HCT116 (cell line): ENCODE measurements around the gene ZGPAT. TPM values are rescaled to one million over a fixed set of nuclear protein-coding genes. Genes with fewer than 3 reads are reported as not detected.

ENCODE experiments used
- ATAC-seq: fragments of 200-7000 bp; cut with Tn5 transposase; 2 replicates; pipeline ENCODE4 v1.9.1; 2020; ENCODE audit warnings: mild to moderate bottlenecking, moderate library complexity
- BruUV-seq: library from RNA; stranded (reverse); fragments of 400-500 nt; replicated peaks from 2 replicates; lab custom pipeline; 2021; lab: Mats Ljungman, UMichigan
- CTCF ChIA-PET: fragments of 300-600 bp; sonication (Branson Sonifier 250); formaldehyde crosslinking; loops from one replicate; lab custom pipeline; 2021; ENCODE audit warnings: antibody characterized with exemption; lab: Charles Lee
- POLR2A ChIA-PET: fragments of 300-600, 350-600 bp; sonication (Branson Sonifier 250); formaldehyde crosslinking; loops from one replicate; lab custom pipeline; 2021; ENCODE audit warnings: antibody characterized with exemption; lab: Charles Lee
- RAD21 ChIA-PET, 2 experiments: fragments of 300-600 bp; sonication (Branson Sonifier 250); formaldehyde crosslinking; loops; one replicate each; lab custom pipeline; 2023; ENCODE audit warnings: low total read pairs in 2 of 2; ENCODE audit not compliant: uncharacterized antibody in 2 of 2, unreplicated experiment in 2 of 2, low non-redundant PET in 1 of 2; lab: Charles Lee
- DNase-seq: peaks from one replicate; pipeline ENCODE4 v3.0.0-alpha.2; 2010; ENCODE audit warnings: low read depth, low spot score
- H2AFZ ChIP-seq: fragments of 200-600 bp; shearing (Covaris generic), sonication (generic); 2 replicates; pipeline ENCODE4 v1.6.1; 2017; ENCODE audit warnings: low read depth, mixed run types, mixed read lengths, antibody characterized with exemption, low read length; ENCODE audit not compliant: poor library complexity, severe bottlenecking
- H3K27ac ChIP-seq: 2 replicates; pipeline ENCODE4 v1.5.1; 2012; ENCODE audit warnings: low read depth, low read length
- H3K27me3 ChIP-seq: fragments of 200-600 bp; sonication (generic); 2 replicates; pipeline ENCODE4 v1.6.1; 2016; ENCODE audit warnings: mixed run types, low read length, mixed read lengths; ENCODE audit not compliant: insufficient read depth
- H3K36me3 ChIP-seq, 2 experiments: fragments of 200-500 bp in 1 of 2; fragments of 200-600 bp in 1 of 2; sonication (Bioruptor generic) in 1 of 2; sonication (generic) in 1 of 2; 2 replicates each; pipeline versions ENCODE4 v1.5.1 to v1.6.1; 2014 to 2016; ENCODE audit warnings: low read length in 2 of 2, inconsistent platforms in 1 of 2, mixed read lengths in 1 of 2, mixed run types in 1 of 2; ENCODE audit not compliant: insufficient read depth in 2 of 2, control insufficient read depth in 1 of 2
- H3K4me1 ChIP-seq, 2 experiments: fragments of 200-600 bp in 1 of 2; sonication (generic) in 1 of 2; 2 replicates each; pipeline versions ENCODE4 v1.5.1 to v1.6.1; 2012 to 2017; ENCODE audit warnings: low read length in 2 of 2, inconsistent platforms in 1 of 2, mild to moderate bottlenecking in 1 of 2, mixed read lengths in 1 of 2, mixed run types in 1 of 2, moderate library complexity in 1 of 2; ENCODE audit not compliant: insufficient read depth in 2 of 2, control insufficient read depth in 1 of 2
- H3K4me2 ChIP-seq: fragments of 200-600 bp; sonication (generic); 2 replicates; pipeline ENCODE4 v1.6.1; 2017; ENCODE audit warnings: mixed run types, low read length, mixed read lengths
- H3K4me3 ChIP-seq, 2 experiments: fragments of 200-600 bp in 1 of 2; sonication (generic) in 1 of 2; replicated peaks in 1 of 2; 2 replicates each; pipeline ENCODE4 v1.5.1; 2011 to 2016; ENCODE audit warnings: low read length in 2 of 2, control low read depth in 1 of 2, low read depth in 1 of 2, mild to moderate bottlenecking in 1 of 2, mixed read lengths in 1 of 2, mixed run types in 1 of 2
- H3K79me2 ChIP-seq: fragments of 200-600 bp; sonication (generic); 2 replicates; pipeline ENCODE4 v1.6.1; 2017; ENCODE audit warnings: mild to moderate bottlenecking, mixed run types, low read length, moderate library complexity, mixed read lengths; ENCODE audit not compliant: insufficient read depth
- H3K9ac ChIP-seq: fragments of 200-600 bp; sonication (generic); 2 replicates; pipeline ENCODE4 v1.6.1; 2016; ENCODE audit warnings: low read length, mixed read lengths
- H3K9me2 ChIP-seq: fragments of 200-600 bp; sonication (generic), shearing (Covaris generic); 2 replicates; pipeline ENCODE4 v1.6.1; 2017; ENCODE audit warnings: mixed run types, mild to moderate bottlenecking, moderate library complexity; ENCODE audit not compliant: insufficient read depth
- H3K9me3 ChIP-seq, 2 experiments: fragments of 200-500 bp in 1 of 2; fragments of 200-600 bp in 1 of 2; sonication (Bioruptor generic) in 1 of 2; sonication (generic) in 1 of 2; 2 replicates each; pipeline ENCODE4 v1.6.1; 2014 to 2017; ENCODE audit warnings: low read length in 2 of 2, mixed read lengths in 2 of 2, inconsistent platforms in 1 of 2, low read depth in 1 of 2, mild to moderate bottlenecking in 1 of 2, mixed run types in 1 of 2, moderate library complexity in 1 of 2; ENCODE audit not compliant: control insufficient read depth in 1 of 2, insufficient read depth in 1 of 2
- H4K20me1 ChIP-seq: fragments of 200-600 bp; sonication (generic), shearing (Covaris generic); 2 replicates; pipeline ENCODE4 v1.6.1; 2017; ENCODE audit warnings: mixed run types, mild to moderate bottlenecking, moderate library complexity; ENCODE audit not compliant: insufficient read depth
- CBX3 ChIP-seq: IDR thresholded peaks from 2 replicates; pipeline ENCODE4 v1.6.1; 2012; ENCODE audit warnings: low read depth
- CEBPB ChIP-seq: IDR thresholded peaks from 2 replicates; pipeline ENCODE4 v1.6.1; 2012; ENCODE audit warnings: low read depth
- CTCF ChIP-seq, 3 experiments: fragments of 200-600 bp in 1 of 3; sonication (generic) in 1 of 3; IDR thresholded peaks in 2 of 3; conservative IDR thresholded peaks in 1 of 3; 2 replicates each; pipeline ENCODE4 v1.5.1; 2012 to 2017; ENCODE audit warnings: low read depth in 2 of 3, low read length in 2 of 3, antibody characterized with exemption in 1 of 3, borderline replicate concordance in 1 of 3, control low read depth in 1 of 3, mild to moderate bottlenecking in 1 of 3, mixed read lengths in 1 of 3, mixed run types in 1 of 3, moderate library complexity in 1 of 3; ENCODE audit not compliant: insufficient read depth in 1 of 3
- ELF1 ChIP-seq: IDR thresholded peaks from 2 replicates; pipeline ENCODE4 v1.6.1; 2012; ENCODE audit warnings: low read depth, borderline replicate concordance
- EZH2 ChIP-seq: fragments of 200-600 bp; sonication (generic); IDR thresholded peaks from 2 replicates; pipeline ENCODE4 v1.6.1; 2017; ENCODE audit warnings: antibody characterized with exemption, mixed run types
- EZH2phosphoT487 ChIP-seq: fragments of 200-600 bp; IDR thresholded peaks from 2 replicates; pipeline ENCODE4 v1.6.1; 2018; ENCODE audit warnings: antibody characterized with exemption, borderline replicate concordance
- FOSL1 ChIP-seq: IDR thresholded peaks from 2 replicates; pipeline ENCODE4 v1.6.1; 2012; ENCODE audit warnings: low read depth
- JUND ChIP-seq: IDR thresholded peaks from 2 replicates; pipeline ENCODE4 v1.6.1; 2012
- MAX ChIP-seq: IDR thresholded peaks from 2 replicates; pipeline ENCODE4 v1.6.1; 2012
- POLR2A ChIP-seq: IDR thresholded peaks from 2 replicates; pipeline ENCODE4 v1.7.0; 2011; ENCODE audit warnings: borderline replicate concordance; ENCODE audit not compliant: insufficient read depth, insufficient read length; ENCODE audit errors: extremely low read depth
- POLR2AphosphoS5 ChIP-seq: IDR thresholded peaks from 2 replicates; pipeline ENCODE4 v1.6.1; 2011; ENCODE audit warnings: mild to moderate bottlenecking, low read depth, low read length, moderate library complexity
- REST ChIP-seq: IDR thresholded peaks from 2 replicates; pipeline ENCODE4 v1.6.1; 2012; ENCODE audit warnings: low read depth
- SIN3A ChIP-seq: IDR thresholded peaks from 2 replicates; pipeline ENCODE4 v1.6.1; 2012; ENCODE audit warnings: low read depth
- SP1 ChIP-seq: IDR thresholded peaks from 2 replicates; pipeline ENCODE4 v1.6.1; 2012; ENCODE audit warnings: low read depth
- SRF ChIP-seq: IDR thresholded peaks from 2 replicates; pipeline ENCODE4 v1.6.1; 2012; ENCODE audit warnings: low read depth
- TCF7L2 ChIP-seq: IDR thresholded peaks from 2 replicates; pipeline ENCODE4 v1.7.0; 2011; ENCODE audit warnings: borderline replicate concordance, inconsistent platforms; ENCODE audit not compliant: insufficient read depth, insufficient read length; ENCODE audit errors: extremely low read depth
- YY1 ChIP-seq: IDR thresholded peaks from 2 replicates; pipeline ENCODE4 v1.6.1; 2011; ENCODE audit warnings: low read length, low read depth, moderate library complexity, mild to moderate bottlenecking; ENCODE audit not compliant: insufficient replicate concordance; ENCODE audit errors: extremely low read depth
- ZFX ChIP-seq: fragments of 450-650 bp; IDR thresholded peaks from 2 replicates; pipeline ENCODE4 v1.6.1; 2017
- ZNF274 ChIP-seq: fragments of 200-500 bp; sonication (Bioruptor generic); IDR thresholded peaks from 2 replicates; pipeline ENCODE4 v1.6.1; 2014; ENCODE audit warnings: mild to moderate bottlenecking, low read depth, low read length, inconsistent platforms
- intact Hi-C: fragments of 100-400 bp; cut with micrococcal nuclease; formaldehyde crosslinking; loops from 2 replicates; pipeline ENCODE4 v1.10.0; 2022
- total RNA-seq: library from RNA; stranded (reverse); gene quantifications from one replicate; pipeline ENCODE4 v1.2.1, GENCODE V29; 2021; ENCODE audit not compliant: unreplicated experiment

Gene ZGPAT
- total RNA-seq, 1 experiment from 2014 or later = 30.6 TPM

- TF ChIP-seq TCF7L2 (no peak), CEBPB (no peak), POLR2A (no peak), ZNF274 (no peak), EZH2phosphoT487 (no peak), CBX3 (no peak)
Observed at GRCh38 chr20:63743210-63743970, 35.6 kb downstream of the ZGPAT start (continued).

- Histone ChIP-seq H2AFZ (no peak overlapping the region), H4K20me1 (no peaks in the 10 kb centered on the region), H3K36me3 (peaks cover 3 to 23% of the 10 kb centered on the region in 2 experiments; a peak in 2 of 4 replicates), H3K79me2 (peaks cover 18% of the 10 kb centered on the region), H3K9me3 (no peaks in the 10 kb centered on the region), H3K9me2 (no peaks in the 10 kb centered on the region), H3K27ac (no peak overlapping the region), H3K27me3 (no peaks in the 10 kb centered on the region), H3K4me3 (no peak overlapping the region), H3K4me2 (no peak overlapping the region), H3K4me1 (peaks cover 7 to 16% of the 10 kb centered on the region in 2 experiments; a peak in 3 of 4 replicates), H3K9ac (no peak overlapping the region)
- CTCF ChIA-PET = no interaction called here
- ATAC-seq = no peak
- RAD21 ChIA-PET = no interaction called here
- BruUV-seq = no TSS peak
- intact Hi-C loops = no loop called here
- DNase-seq = no peak
- POLR2A ChIA-PET = no interaction called here
- TF ChIP-seq SP1 = no peak
- no peak for TF ChIP-seq ZFX
- no peak for TF ChIP-seq JUND
- TF ChIP-seq CTCF (IDR thresholded peaks at IDR 0.05 in 2 of 3, conservative IDR thresholded peaks at IDR 0.05 in 1 of 3; ENCODE audit: borderline replicate concordance in 1 of 3, insufficient read depth in 1 of 3, low read depth in 2 of 3, low read length in 2 of 3) = no peak
- TF ChIP-seq EZH2 = no peak
- TF ChIP-seq YY1 = no peak
- TF ChIP-seq FOSL1 = no peak
- TF ChIP-seq CEBPB = no peak
- TF ChIP-seq REST = no peak
- no peak for TF ChIP-seq POLR2AphosphoS5
- TF ChIP-seq ELF1 = no peak
- TF ChIP-seq SIN3A = no peak
- TF ChIP-seq CBX3 = no peak
- no peak for TF ChIP-seq POLR2A
- no peak for TF ChIP-seq EZH2phosphoT487
- TF ChIP-seq MAX = no peak
- TF ChIP-seq SRF = no peak
- TF ChIP-seq TCF7L2 = no peak
Observed at GRCh38 chr20:63744158-63744557, 36.3 kb downstream of the ZGPAT start.
